NOMO-1 (cell line): ENCODE data around the gene GLS2.
"Not testable (repeated sequence)": the region's sequence is repeated elsewhere in the genome, so short reads cannot be mapped to it uniquely, and the experiment has no call there.

ENCODE experiments used
- DNase-seq, 2 experiments: peaks; one replicate each; lab custom pipeline; 2025; ENCODE audit not compliant: unreplicated experiment in 2 of 2; lab: John Stamatoyannopoulos, UW

GLS2 gene

GRCh38 chr12:56488041-56488955 lies at the start of gene GLS2:
GLS2 (minus strand) TSS chr12:56488161; CDS start chr12:56488118, 43 bp downstream.
- peak; percentile 13 to 30 for DNase-seq

- DNase-seq, result no peak
Observed at GRCh38 chr12:56537546-56537945, 49.6 kb upstream of the GLS2 start.

GRCh38 chr12:56530390-56531055 lies 42.6 kb upstream of the GLS2 start:
- no peak for DNase-seq

GRCh38 chr12:56529656-56530055 lies 41.7 kb upstream of the GLS2 start:
- no peak for DNase-seq

- DNase-seq, result no peak
Observed at GRCh38 chr12:56528846-56529245, 40.9 kb upstream of the GLS2 start.

GRCh38 chr12:56522411-56523193 lies 34.6 kb upstream of the GLS2 start:
- DNase-seq, result no peak

GRCh38 chr12:56521590-56522371 lies 33.8 kb upstream of the GLS2 start, which contains the start of gene RBMS2:
RBMS2 (plus strand) TSS chr12:56521820; CDS start chr12:56522024, 204 bp downstream.
- peak; percentile 32 to 64 for DNase-seq

GRCh38 chr12:56521209-56521589 lies 33.2 kb upstream of the GLS2 start:
- DNase-seq, result no peak

GRCh38 chr12:56520506-56520905 lies 32.5 kb upstream of the GLS2 start:
- peak in 1 of 2 experiments; percentile 40 for DNase-seq

GRCh38 chr12:56520048-56520447 lies 32.1 kb upstream of the GLS2 start:
- no peak for DNase-seq

GRCh38 chr12:56518570-56518969 lies 30.6 kb upstream of the GLS2 start:
- DNase-seq, result no peak

- no peak for DNase-seq
Observed at GRCh38 chr12:56517854-56518253, 29.9 kb upstream of the GLS2 start.

GRCh38 chr12:56514014-56514318 lies 26.0 kb upstream of the GLS2 start:
- not testable (repeated sequence) for DNase-seq

- DNase-seq, result no peak
Observed at GRCh38 chr12:56510786-56511185, 22.8 kb upstream of the GLS2 start.

- not testable (repeated sequence) for DNase-seq
Observed at GRCh38 chr12:56499879-56500278, 11.9 kb upstream of the GLS2 start.

- DNase-seq, result not testable (repeated sequence)
Observed at GRCh38 chr12:56499452-56499851, 11.5 kb upstream of the GLS2 start.

GRCh38 chr12:56498126-56498902 lies 10.4 kb upstream of the GLS2 start:
- not testable (repeated sequence) for DNase-seq

- DNase-seq, result not testable (repeated sequence)
Observed at GRCh38 chr12:56496704-56497103, 8.7 kb upstream of the GLS2 start.

- DNase-seq, result not testable (repeated sequence)
Observed at GRCh38 chr12:56494481-56494880, 6.5 kb upstream of the GLS2 start.

GRCh38 chr12:56494106-56494415 lies 6.1 kb upstream of the GLS2 start:
- not testable (repeated sequence) for DNase-seq
